NCI-H2227 (cell line): ENCODE data around the gene NPPA.
"Not testable (repeated sequence)": the region's sequence is repeated elsewhere in the genome, so short reads cannot be mapped to it uniquely, and the experiment has no call there.

Experiments
- DNase-seq: peaks from one replicate; lab custom pipeline; 2025; ENCODE audit not compliant: unreplicated experiment; lab: John Stamatoyannopoulos, UW

NPPA gene

DNA sequence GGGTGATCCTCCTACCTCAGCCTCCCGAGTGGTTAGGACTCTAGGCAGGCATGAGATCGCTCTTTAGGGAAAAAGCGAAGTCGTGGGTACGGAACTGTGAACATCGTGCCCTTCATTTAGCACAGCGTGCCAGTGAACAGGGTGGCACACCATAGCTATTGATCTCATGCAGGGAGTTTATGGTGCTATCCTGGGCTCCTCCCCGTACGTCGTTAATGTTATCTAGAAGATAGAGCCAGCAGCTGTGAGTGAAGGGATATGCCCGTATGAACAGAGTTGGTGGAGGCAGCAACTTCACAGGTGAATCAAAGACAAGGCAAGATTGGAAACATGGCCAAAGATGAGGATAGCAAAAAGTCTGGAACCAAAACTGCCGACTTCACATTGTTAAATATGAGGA, 30.4 kb downstream of the NPPA start:
- DNase-seq: no peak

DNA sequence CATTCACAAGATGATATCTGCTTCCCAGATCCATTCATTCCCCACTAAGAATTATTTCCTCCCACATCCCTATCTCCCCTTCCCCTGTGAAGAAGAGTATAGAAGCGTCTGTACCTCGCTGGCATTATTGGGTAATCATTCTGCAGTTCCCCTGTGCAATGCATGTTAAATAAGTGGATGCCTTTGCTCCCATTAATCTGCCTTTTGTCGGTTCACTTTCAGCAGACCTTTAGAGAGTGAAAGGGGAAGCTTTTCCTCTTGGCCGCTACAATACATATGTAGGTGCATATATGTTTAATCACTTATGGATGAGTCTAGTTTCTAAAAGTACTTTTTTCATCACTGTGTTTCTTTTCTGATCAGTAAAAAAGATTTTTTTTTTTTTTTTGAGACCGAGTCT, 34.6 kb downstream of the NPPA start:
- DNase-seq: no peak

DNA sequence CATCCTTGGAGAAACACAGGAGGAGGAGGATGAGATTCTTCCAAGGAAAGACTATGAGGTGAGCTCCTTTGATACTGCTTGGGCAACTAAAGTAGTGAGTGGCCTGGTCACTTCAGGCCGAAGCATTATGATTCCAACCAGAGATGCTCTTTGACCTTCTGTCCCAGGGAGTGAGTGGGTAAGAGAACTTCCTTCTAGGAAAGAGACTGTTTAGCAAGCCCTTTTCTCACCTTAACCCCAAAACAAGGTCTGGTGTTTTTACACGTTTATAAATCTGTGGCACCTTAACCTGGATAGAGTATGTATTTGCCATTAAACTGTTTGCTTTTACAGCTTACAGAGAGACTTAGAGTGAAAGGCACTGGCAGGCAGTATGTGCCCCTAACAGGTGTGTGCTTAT, 40.5 kb downstream of the NPPA start:
- no peak for DNase-seq

DNA sequence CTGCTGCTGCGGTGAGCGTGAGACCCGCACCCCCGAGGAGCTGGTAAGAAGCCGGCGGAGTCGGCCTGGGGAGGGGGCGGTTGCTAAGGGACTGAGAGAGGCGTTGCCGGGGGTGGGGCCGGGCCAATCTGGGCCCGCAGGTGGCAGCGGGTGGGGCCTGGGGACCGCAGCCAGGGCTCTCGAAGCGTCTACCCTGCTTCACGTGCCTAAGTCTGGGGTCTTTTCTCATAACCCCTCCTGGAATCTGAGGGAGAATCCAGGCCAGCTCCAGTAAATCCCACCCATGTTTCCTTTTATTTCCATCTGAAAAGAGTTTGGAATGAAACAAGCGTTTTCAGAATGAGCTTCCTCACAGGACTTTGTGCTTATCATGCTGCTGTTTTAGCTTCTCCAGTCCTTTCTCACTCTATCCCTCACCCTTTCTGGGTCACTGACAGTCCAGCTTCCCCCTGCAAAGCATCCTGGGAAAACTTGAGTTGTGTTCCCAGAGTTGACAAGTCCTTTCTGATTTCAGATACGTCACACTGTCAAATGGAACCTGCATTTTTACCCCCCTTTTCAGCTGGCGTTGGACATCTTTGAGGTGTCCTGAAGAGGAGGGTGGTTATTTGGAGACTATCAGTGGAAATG, 41.2 kb downstream of the NPPA start:
- peak; percentile 31 for DNase-seq

DNA sequence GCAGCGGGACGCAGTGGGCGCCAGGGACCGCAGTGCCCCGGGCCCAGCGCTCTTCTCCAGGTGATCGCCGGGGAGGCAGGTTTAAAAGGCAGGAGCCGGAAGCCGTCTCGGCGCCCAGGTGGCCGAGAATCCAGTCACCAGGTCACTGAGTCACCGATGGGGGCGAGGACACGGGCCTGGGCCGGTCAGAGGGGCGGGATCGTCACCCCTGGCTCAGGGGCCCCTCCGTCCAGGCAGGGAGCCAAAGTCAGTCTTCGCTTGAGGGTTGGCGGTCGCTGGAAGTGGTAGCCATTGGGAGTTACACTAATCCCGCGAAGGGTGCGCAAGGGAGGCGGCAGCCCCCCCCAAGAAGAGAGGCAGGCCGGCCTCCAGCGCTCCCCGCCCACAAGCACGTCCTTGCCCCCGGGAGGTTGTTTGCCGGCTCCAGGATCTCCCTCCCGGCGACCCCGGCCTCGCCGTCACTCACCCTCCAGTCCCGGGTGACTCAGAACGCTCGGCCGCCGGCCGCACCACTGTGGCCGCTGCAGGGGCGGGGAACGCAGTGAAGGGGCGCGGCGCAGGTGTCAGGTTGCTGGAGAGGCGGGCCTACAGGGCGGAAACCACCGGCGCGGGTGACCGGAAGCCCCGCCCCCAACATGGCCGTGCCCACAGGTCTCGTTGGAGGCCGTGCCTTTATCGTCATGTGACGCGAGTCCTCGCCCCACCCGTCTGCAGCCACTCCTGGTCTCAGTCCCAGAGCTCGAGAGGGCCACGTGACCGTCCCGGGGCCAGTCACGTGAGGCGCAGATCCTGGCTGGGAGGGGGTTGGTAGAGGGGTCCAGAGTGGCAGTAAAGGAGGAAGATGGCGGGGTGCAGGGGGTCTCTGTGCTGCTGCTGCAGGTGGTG, 41.9 kb downstream of the NPPA start, which contains the start of the genes CLCN6 and MTHFR:
Gene CLCN6 (plus strand): TSS at position 770 of the 885 bp plus-strand sequence. CDS start 72 bp downstream, at position 842.
Gene MTHFR (minus strand): TSS at position 543 of the 885 bp plus-strand sequence. CDS start 2,848 bp downstream, outside the sequence.
- DNase-seq: peak; percentile 99

DNA sequence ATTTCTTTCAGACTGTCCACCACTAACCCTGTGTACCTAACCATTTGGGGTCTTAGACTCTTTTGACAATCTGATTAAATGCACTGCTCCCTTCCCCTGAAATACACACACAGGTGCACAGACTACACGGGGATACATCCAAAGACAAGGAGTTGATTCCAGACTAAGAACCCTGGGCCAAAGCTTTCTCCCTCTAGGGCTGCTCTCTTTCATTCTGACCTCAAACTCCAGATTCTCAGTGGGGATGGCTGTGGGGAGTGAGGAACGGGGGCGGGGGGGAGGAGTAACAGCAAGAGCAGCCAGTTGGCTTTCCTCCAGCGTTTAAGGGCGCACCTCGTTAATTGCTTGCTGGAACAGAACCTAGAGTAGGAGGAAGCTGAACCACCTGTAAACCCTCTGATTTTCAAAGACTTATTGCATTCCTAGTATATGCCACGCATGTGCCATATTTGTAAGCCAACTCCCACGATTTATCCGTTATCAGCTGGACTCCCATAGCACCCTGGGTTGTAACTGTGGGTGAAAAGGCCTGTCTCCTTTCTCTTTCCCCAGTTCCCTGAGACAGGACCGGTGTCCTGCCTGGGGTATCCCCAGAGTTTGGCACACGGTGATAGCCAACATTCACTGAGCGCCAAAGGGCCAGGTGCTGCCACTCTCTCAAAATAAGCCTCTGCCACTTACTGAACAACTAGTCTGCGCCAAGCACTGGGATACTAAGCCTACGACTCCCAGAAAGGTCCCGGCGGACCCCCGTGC, 42.7 kb downstream of the NPPA start:
- peak; percentile 62 for DNase-seq

DNA sequence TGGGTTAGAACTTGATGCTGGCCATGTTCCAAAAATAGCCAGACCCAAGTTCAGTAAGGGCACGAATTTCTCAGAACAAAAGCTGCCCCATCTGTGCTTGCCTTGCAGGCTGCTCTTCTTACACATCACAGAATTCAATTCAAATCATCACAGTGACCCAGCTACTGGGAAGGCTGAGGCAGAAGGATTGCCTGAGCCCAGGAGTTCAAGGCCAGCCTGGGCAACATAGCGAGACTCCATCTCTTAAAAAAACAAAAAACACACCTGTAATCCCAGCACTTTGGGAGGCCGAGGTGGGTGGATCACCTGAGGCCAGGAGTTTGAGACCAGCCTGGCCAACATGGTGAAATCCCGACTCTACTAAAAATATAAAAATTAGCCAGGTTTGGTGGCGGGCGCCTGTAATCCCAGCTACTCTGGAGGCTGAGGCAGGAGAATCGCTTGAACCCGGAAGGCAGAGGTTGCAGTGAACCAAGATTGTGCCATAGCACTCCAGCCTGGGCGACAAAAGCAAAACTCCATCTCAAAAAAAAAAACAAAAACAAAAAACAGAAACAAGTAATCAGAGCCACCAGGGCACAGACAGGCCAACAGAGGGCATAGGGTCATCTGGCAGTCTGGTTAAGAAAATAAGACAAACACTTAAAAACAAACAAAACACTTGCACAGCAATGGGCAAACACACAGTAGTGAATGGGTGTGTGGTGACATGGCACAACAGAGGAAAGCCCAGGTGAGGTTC, 43.5 kb downstream of the NPPA start:
- DNase-seq: not testable (repeated sequence)

DNA sequence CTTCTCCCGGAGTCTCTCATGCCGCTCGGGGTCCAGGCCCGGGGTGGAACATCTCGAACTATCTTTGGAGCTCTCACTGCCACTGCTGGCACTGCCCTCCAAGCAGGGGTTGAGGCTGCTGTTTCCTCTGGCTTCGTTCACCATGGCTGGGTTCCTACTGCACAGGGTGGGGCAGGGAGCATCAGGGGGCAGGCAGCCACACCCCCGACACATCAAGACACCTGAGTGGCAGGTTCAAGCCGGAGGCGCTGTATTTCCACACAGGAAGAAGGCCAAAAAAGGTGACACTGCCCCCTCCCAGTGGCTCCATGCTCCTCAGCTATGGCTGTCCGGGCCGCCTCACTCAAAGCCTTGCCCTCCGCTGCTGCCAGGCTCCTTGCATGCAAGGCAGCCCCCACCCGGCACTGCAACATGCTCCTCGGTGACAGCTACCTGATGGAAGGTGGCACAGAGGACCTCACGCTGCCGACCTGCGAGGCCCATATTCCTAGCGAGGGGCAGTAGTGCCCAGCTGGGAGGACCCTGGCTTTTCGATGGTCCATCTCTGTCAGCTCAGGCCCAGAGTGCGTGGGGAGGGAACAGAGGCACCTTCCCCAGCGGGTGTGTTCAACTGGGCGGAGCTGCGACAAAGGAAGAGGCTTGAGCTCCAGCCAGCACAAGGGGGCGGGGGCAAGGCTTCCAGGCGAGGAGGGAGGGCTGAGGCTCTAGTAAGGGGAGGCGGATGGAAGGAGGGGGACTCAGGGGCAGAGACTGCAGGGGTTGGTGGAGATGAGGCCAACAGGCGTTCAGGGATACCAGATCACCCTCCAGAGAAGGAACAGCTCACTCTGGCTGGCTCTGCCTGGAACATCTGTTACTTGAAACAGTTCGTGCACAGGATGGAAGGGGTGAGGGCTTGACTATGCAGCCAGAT, 44.4 kb downstream of the NPPA start:
- DNase-seq: peak; percentile 94

DNA sequence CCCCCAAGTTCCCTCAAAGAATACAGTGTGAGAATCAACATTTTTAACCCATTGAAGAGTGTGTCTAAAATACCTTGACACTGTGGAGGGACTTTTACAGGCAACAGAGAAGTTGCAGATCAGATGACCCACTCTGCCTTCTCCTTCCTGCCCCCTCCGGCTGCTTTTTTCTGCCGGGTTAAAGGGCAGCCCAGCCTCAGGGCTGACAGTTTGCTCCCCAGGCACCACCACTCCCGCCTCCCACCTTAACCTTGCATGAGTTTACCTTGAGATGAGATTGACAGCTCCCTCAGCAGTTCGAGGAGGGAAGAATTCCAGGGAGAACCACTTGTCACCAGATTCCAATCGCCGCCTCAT, 45.0 kb downstream of the NPPA start:
- no peak for DNase-seq

DNA sequence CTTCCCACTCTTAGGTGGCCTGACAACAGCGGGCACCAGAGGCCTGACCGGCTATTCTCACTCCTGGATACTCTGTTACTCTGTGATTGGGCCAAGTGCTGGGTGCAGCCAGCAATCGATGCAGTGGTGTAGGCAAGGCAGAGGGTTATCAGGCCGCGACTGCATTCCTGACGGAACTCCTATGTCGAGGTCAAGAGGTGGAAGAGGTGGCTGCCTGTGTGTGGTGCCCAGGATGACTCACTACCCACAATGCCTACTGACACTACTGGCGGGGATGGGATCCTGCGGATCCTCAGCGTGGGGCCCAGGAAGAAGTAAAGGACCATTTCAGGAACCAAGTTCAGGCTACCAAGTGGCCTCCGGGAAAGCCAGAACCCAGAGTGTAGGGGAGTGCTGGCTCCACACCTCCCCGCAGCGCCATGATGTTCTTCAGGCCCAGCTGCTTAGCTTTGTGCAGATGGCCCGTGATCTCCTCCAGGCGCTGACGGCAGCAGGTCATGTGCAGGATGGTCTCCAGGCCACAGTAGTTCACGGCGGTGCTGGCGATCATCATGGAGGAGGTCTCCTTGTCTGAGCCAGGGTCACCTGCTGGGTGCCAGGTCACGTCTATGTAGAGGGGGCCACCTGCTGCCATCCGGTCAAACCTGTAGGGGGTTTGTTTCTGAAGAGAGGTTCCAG, 46.7 kb downstream of the NPPA start:
- DNase-seq: no peak

DNA sequence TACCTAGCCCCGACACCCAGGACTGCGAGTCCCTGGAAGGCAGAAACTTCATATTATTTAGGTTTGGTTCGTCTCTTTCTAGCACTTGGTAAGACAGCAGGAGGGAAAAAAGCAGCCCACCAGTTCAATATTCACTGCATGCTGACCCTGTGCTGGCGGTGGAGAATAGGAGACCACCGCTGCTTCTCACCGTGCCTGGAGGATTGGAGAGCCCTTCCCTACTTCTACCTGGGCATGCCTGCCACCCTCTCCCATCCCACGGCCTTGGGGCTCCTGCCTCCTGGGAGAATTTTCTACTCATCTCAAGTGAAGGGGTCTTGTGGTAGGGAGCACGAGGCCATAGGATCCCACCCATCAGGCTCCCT, 47.2 kb downstream of the NPPA start:
- no peak for DNase-seq

DNA sequence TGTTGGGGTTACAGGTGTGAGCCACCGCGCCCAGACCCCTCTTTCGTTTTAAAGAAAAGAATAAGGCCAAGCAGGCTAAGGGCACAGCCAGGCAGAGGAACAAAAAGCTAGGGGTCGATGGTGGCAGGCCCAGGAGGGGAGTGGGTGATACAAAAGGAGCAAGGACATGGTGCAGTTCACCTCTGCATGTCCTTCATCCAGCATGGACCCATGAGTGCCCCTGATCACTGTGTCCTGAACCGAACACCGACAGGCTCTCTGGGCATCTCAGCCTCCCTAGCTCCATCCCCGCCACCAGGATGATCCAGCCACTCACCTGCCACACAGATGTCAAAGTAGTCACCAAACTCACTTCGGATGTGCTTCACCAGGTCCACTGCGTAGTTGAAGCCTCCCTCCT, 47.7 kb downstream of the NPPA start:
- DNase-seq: no peak

DNA sequence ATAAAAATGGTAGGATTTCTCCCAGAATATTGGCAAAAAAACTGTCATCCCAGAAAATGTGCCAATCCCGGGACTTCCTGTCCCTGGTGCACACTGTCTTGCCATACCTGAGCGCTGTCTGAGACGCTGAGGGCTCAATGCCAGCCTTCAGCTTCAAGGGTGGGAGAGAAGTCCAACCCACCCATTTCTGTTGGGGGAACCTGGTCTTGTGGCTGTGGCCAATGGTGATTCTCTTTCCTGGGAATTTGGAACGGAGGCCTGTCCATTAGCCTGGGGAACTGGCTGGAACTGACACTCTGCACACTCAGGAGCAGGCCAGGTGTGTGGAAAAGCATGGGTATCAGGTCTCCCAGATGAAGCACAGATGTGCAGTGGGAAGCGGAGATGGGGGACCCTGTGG, 48.5 kb downstream of the NPPA start:
- no peak for DNase-seq

DNA sequence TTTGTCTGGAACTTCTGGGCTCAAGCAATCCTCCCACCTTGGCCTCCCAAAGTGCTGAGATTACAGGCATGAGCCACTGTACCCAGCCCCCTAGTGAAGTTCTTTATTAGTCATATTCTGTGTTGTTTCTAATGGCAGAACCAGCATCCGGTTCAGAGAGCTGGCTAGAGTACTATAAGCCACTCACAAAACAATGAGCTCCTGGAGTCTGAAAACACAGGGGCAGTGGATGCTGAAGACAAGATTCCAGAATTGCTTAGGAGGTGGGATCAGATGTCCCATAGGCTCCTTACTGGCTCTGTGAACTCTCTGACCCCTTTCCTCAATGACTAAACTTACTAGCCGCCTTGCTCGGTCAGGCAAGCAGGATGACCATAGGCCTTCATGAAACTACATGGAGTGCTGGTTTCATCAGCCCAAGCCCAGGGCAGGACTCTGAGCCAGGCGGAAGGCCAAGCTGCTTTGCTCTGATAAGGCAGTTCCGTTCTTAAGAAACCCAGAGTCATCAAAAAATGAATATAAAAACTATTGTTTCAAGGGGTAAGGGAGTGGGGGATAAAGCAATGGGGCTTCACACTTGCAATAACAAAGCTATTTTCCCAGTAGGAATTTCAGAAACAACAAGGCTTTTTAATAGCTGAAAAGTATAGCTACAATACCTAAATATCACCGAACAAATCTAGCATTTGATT, 49.9 kb downstream of the NPPA start:
- no peak for DNase-seq

DNA sequence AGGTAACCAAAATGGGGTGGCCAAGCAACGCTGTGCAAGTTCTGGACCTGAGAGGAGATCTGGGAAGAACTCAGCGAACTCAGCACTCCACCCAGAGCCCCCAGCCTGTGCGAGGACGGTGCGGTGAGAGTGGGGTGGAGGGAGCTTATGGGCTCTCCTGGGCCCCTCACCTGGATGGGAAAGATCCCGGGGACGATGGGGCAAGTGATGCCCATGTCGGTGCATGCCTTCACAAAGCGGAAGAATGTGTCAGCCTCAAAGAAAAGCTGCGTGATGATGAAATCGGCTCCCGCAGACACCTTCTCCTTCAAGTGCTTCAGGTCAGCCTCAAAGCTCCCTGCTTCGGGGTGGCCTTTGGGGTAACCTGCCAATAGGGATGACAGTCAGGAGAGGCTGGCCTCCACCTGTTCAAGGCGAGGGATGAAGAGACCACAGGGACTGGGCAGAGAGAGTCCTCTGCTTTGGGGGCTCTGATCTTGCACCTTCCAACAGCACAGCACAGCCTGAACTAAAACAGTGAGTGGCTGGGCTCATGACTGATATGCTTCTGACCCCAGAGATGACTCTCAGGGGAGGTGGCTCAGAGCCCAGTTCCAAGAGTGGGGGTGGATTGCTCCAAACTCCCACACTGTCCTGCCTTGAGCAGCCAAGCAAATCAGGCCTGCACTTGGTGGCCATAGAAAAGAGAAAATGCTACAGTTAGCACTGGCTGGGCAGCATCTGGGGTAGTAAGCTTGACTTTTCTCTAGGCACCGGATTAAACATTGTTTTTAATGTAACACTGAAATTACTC, 51.4 kb downstream of the NPPA start:
- DNase-seq: no peak
